DOHH2 (cell line): Measurements from ENCODE around the gene EEIG1.

Source experiments
- EZH2phosphoT487 ChIP-seq: fragments of 200-600 bp; sonication (generic); IDR thresholded peaks from 2 replicates; pipeline ENCODE4 v1.6.1; 2017; ENCODE audit warnings: borderline replicate concordance, mild to moderate bottlenecking, antibody characterized with exemption, low read length, moderate library complexity, mixed read lengths
- TF ChIP-seq, protein P1 (sequence below): fragments of 200-600 bp; sonication (generic); IDR thresholded peaks from one replicate; pipeline ENCODE4 v1.5.1; 2014; ENCODE audit warnings: antibody characterized with exemption, mild to moderate bottlenecking, low read depth, low read length; ENCODE audit not compliant: poor library complexity, severe bottlenecking

DNA sequence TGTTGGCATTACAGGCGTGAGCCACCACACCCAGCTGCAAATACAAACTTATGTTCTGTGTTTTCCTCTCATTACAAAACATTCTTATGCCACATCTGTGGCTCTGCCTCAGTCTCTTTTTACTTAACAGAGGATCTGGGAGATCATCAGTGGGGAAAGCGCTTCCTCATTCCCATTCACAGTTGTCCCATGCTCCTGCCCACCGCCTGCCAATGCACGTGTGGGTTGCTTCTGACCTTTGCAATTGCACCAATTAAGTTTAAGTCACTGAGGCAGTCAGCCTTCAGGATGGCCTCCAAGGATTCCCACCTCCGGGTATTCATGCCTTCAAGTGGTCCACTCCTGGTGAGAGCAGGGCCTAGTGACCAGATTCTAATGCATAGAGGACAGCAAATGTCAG, 34.9 kb upstream of the EEIG1 start:
- TF ChIP-seq, protein P1, sequence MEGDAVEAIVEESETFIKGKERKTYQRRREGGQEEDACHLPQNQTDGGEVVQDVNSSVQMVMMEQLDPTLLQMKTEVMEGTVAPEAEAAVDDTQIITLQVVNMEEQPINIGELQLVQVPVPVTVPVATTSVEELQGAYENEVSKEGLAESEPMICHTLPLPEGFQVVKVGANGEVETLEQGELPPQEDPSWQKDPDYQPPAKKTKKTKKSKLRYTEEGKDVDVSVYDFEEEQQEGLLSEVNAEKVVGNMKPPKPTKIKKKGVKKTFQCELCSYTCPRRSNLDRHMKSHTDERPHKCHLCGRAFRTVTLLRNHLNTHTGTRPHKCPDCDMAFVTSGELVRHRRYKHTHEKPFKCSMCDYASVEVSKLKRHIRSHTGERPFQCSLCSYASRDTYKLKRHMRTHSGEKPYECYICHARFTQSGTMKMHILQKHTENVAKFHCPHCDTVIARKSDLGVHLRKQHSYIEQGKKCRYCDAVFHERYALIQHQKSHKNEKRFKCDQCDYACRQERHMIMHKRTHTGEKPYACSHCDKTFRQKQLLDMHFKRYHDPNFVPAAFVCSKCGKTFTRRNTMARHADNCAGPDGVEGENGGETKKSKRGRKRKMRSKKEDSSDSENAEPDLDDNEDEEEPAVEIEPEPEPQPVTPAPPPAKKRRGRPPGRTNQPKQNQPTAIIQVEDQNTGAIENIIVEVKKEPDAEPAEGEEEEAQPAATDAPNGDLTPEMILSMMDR = no peak
- TF ChIP-seq EZH2phosphoT487 = no peak
